Activated T-cell treated with anti-CD3 and anti-CD28 coated beads for 48 hours (primary cell): ENCODE measurements around the gene FARSA.
"Not testable (repeated sequence)": the region's sequence is repeated elsewhere in the genome, so short reads cannot be mapped to it uniquely, and the experiment has no call there.

ENCODE experiments used
- DNase-seq: peaks from one replicate; pipeline ENCODE4 v3.0.0-alpha.2; 2020; ENCODE audit warnings: low read depth

Gene FARSA

GRCh38 chr19:12937093-12937926 is 3.8 kb upstream of the FARSA start:
- no peak for DNase-seq

DNA sequence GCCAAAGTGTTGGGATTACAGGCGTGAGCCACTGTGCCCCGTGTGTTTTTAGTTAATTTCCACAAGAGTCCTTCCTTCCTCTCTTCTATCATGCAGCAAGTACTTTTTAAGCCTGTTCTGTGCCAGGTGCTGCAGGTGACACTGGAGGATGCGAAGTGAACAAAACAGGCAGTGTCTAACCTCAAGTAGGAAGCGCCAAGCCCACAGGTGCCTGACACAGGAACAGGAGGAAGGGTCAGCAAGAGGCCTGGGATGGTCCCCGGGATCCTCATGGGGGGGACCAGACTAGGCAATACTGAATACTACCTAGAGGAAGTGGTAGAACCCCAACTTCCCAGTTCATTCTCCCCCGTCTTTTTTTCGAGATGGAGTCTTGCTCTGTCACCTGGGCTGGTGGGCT is 3.1 kb upstream of the FARSA start:
- DNase-seq, result no peak

DNA sequence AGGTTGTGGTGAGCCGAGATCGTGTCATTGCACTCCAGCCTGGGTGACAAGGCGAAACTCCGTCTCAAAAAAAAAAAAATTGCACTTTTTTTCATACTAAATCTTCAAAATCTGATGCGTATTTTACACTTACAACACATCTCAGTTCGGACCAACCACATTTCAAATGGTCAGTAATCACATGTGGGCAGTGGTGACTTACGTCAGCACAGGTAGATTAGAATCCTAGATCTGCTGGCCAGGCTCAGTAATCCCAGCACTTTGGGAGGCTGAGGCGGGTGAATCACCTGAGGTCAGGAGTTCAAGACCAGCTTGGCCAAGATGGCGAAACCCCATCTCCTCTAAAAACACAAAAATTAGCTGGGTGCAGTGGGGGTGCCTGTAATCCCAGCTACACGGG is 1.6 kb upstream of the FARSA start:
- DNase-seq, result no peak

GRCh38 chr19:12932392-12933286 is 872 bp downstream of the FARSA start:
- DNase-seq, result no peak

DNA sequence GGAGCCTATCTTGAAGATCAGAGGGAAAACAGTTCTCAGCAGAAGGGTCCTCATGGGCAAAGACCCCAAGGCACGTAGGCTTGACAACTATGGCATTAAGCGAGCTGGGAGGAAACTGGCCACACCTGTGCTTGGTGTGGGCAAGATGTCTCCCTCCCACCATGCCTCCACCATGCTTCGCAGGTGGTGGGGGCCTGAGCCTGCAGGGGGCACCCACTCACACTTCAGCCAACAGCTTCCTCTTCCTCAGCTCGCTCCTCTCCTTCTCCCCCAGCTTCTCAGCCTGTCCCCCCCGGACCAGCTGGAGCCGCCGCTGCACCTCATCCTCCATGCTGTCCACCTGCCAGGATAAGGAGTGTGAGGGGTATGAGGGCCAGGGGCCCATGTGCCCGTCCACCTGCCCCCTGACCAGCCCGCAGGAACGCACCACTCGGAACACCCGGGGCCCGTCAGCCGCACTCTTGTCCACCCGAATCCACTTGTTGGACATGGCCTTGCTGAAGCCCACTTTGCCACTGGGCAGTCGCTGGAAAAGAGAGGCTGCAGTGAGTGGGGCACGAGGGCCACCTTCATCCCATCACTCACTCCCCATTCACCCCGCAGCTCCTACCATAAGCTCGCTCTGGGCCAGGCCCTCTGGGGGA is 3.4 kb downstream of the FARSA start:
- DNase-seq, result no peak

- DNase-seq, result no peak
These were observed 8.7 kb downstream of the FARSA start for GRCh38 chr19:12924621-12925310.

DNA sequence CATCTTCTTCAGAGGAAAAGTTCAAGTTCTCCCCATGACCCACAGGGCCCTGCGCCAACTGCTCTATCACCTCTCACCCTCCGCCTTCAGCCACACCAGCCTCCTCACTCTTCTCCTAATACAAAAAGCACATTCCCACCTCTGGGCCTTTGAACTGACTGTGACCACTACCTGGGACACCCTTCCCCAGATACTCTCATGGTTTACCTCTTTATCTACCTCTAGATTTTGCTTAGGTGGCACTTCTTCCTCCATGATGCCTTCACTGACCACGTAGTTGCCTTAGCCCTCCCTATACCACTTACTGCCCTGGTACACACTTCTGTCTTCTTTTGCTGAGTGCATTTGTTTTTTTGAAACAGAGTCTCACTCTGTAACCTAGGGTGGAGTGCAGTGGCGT is 10.6 kb downstream of the FARSA start:
- DNase-seq, result no peak

DNA sequence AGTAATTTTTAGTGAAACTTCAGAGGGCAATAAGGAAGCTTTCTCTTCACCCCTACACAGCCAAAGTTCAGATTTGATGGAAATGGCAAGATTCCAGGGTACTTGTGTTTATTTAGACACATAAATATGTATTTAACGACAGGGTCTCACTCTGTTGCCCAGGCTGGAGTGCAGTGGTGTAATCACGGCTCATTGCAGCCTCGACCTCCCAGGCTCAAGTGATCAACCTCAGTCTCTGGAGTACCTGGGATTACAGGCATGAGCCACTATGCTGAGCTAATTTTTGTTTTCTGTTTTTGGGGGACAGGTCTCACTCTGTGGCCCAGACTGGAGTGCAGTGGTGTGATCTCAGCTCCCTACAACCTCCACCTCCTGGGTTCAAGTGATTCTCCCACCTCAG is 12.5 kb downstream of the FARSA start:
- no peak for DNase-seq

GRCh38 chr19:12918253-12918652 is 15.3 kb downstream of the FARSA start:
- no peak for DNase-seq

- DNase-seq, result not testable (repeated sequence)
These were observed 17.7 kb downstream of the FARSA start for GRCh38 chr19:12915860-12916259.

GRCh38 chr19:12913851-12914690 is 19.4 kb downstream of the FARSA start:
- DNase-seq, result peak; percentile 27

- DNase-seq, result no peak
These were observed 20.4 kb downstream of the FARSA start for GRCh38 chr19:12913011-12913561.

DNA sequence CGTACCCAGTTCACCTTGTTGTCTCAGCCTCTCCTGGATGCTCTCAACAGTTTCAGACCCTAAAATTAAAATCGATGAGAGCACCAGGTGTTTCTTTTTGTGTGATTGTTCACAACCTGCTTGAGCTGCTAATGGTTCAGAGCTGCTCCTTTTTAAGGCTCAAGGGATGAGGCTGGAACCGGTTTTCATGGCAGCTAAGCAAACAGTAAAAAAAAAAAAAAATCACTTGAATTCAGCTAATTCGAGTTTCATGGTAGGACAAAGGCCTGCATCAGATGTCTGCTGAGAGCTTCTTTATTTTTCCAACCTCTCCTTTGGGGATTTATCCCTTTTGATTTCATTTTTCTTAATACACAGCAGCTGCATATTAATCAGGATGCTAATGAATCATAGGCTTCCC is 20.9 kb downstream of the FARSA start:
- DNase-seq, result no peak

DNA sequence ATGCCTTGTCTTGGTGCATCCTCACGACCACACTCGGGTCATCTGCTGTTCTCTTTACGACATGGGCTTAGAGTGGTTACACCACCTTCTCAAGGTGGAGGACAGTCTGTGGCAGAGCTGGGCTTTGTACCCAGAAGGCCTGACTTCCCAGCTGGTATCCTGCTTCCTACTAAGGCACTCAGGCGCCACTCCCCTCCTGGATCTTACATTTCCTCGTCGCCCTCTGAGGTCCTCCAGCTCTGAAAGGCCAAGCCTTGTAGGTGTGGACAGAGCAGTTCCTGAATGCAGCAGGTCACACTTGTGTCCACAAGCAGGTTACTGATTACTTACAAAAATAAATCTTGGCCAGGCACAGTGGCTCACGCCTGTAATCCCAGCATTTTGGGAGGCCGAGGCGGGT is 26.3 kb downstream of the FARSA start:
- DNase-seq, result no peak

DNA sequence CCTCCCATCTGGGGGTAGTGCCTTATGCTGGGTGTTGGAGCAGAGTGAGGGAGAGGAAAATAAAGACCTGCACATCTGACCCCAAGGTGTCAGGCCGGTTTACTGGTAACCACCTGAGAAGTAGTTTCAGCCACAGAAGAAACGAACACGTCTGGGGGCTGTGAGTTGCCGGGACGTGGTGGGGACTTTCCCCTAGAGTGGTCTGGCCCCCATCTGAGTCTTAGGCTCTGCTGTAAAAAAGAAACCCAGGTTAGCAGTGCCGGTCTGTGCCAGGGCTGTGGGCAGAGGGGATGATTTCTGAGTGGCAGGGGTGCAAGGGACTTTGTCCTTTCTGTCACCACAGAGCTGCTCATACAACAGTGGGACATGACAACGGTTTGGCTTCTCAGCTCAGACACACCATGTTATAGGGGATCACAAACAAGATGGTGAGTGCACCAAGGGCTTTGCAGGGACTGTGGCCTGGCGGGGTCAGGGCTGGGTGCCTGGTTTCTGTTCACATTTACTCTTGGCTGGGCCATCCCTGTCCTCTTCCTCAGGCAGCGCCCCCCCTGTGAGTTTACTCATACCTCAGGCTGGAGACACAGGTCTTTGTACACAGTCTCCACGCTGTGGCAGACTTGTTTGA is 33.5 kb downstream of the FARSA start:
- DNase-seq, result no peak

DNA sequence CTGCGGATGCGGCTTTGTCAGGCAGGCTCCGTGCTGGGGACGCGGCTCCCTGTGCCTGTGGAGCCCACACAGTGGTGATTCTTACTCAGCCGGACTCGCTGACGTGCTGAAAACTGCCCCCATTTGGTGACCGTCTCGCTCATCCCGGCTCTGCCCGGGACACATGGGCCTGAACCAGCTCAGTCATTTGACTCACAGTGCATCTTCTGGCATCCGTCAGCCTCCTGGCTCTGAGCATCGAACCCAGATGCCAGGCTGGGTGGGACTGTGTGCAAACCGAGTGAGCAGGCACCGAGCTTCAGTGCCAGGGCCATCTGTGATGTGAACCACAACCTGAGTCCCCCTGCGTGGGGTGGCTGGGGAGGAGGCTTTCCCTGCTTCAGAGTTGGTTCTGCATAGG is 37.1 kb downstream of the FARSA start:
- no peak for DNase-seq

DNA sequence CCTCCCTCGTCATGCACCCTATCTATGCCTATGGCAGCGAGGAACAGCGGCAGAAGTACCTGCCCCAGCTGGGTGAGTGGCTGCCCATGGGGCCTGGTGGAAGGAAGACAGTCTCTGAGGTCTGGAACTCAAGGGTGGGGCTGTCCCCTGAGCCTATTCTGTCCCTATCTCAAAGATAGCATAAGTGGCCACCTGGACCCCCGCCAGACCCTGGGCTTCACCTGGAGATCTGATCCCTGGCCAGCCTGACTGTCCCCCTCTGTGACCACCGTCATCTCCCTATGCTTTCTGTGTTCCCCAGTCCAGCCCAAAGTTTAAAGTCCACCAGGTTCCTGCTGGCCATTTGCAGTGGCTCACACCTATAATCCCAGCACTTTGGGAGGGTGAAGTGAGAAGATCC is 39.9 kb downstream of the FARSA start:
- DNase-seq, result no peak

- no peak for DNase-seq
These were observed 41.9 kb downstream of the FARSA start for GRCh38 chr19:12891553-12892021.

DNA sequence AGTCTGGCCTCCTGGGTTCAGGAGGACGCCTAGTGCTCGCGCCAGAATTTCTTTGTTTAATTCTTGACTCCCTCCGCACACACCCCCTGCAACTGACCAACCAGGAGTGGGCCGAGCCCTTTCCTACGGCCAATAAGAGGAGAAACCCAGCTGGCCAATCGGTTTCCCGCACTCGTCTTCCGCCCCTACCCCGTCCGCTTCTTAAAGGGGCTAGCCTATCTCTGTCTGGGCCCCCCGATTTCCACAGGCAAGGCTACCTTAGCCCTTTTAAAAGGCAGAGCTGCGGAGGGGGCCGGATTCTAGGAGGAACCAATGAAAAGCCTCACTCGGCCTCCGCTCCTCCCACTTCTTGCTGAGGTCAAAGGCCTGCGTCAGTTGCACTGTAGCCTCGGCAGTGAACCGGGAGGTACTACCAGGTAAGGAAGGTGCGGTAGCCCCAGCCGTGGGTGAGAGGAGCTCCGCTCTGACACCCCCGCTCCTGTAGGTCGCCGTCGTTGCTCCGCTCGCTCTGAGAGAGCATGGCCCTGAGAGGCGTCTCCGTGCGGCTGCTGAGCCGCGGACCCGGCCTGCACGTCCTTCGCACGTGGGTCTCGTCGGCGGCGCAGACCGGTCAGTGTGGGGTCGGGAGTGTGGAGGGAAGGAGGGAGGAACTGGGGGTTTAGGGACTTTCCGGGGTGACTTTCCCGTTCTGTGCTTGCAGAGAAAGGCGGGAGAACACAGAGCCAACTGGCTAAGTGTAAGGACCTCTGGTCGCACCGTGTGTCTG is 42.5 kb downstream of the FARSA start, which contains the start of gene GCDH:
GCDH (plus strand) TSS at position 374 of the 766 bp plus-strand sequence; CDS start at position 519, 145 bp downstream.
- peak; percentile 90 for DNase-seq
